ENCODE results near the gene SYT12.
"Not testable (repeated sequence)": the region's sequence is repeated elsewhere in the genome, so short reads cannot be mapped to it uniquely, and the experiment has no call there.

The SYT12 gene

DNA sequence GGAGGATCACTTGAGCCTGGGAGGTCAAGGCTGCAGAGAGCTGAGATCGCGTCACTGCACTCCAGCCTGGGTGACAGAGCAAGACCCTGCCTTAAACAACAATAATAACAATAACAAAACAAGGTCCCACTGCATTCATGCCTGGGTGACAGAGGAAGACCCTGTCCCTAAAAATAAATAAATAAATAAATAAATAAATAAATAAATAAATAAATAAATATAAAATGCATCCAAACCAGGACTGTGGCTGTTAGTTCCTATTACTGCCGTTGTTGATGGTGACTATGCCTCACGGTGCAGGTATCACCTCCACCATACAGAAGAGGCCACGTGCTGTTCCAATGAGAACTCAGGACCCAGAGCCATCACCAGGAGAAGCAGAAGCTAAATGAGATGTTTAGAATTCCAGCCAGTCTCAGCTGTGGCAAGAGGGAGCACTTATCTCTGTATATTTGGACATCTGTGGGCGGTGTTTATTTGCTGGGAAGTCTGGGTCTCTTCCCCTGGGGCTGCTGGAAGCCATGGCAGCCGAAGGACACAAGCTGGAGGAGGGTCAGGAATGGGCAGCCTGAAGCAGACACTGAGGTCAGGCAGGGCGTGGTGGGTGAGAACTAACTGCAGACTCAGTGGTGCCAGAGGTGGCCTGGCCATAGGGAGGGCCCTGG, 26.2 kb upstream of the SYT12 start:
- TF ChIP-seq, protein P1, sequence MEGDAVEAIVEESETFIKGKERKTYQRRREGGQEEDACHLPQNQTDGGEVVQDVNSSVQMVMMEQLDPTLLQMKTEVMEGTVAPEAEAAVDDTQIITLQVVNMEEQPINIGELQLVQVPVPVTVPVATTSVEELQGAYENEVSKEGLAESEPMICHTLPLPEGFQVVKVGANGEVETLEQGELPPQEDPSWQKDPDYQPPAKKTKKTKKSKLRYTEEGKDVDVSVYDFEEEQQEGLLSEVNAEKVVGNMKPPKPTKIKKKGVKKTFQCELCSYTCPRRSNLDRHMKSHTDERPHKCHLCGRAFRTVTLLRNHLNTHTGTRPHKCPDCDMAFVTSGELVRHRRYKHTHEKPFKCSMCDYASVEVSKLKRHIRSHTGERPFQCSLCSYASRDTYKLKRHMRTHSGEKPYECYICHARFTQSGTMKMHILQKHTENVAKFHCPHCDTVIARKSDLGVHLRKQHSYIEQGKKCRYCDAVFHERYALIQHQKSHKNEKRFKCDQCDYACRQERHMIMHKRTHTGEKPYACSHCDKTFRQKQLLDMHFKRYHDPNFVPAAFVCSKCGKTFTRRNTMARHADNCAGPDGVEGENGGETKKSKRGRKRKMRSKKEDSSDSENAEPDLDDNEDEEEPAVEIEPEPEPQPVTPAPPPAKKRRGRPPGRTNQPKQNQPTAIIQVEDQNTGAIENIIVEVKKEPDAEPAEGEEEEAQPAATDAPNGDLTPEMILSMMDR (IDR thresholded peaks at IDR 0.05; ENCODE audit: insufficient read depth, low read depth, low read length, missing control alignments), result no peak
- no peak overlapping the region for H3K4me3 ChIP-seq (ENCODE audit: low read depth, low read length)
- no peak for DNase-seq (ENCODE audit: low read depth)

DNA sequence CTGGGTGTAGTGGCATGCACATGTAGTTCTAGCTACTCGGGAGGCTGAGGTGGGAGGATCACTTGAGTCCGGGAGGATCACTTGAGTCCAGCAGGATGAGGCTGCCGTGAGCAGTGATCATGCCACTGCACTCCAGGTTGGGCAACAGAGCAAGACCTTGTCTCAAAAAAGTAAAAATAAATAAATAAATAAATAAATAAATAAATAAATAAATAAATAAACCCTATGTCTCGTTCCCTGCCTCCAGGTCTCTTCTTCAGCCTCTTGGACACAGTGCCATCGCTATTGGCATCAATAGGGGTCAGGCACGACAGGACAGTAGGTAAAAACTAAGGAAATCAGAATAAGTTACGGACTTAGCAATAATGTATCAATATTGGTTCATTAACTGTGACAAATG, 23.4 kb upstream of the SYT12 start:
- DNase-seq (ENCODE audit: low read depth), result no peak
- H3K4me3 ChIP-seq (ENCODE audit: low read depth, low read length), result no peak overlapping the region
- TF ChIP-seq, protein P1 (IDR thresholded peaks at IDR 0.05; ENCODE audit: insufficient read depth, low read depth, low read length, missing control alignments), result no peak

DNA sequence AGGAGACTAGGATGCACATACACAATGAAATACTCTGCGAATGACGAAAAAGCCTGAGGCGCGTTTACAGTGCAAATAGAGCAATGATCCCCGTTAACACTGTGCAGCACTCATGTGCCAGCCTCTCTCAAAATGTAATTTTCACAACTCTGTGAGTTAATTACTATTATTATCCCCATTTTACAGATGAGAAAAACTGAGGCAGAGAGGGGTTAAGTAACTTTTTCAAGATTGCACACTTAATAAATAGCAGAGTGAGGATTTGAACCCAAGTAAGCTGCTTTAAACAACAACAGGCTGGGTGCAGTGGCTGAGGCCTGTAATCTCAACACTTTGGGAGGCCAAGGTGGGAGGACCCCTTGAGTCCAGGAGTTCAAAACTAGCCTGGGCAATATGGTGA, 21.6 kb upstream of the SYT12 start:
- TF ChIP-seq, protein P1 (IDR thresholded peaks at IDR 0.05; ENCODE audit: insufficient read depth, low read depth, low read length, missing control alignments), result no peak
- no peak overlapping the region for H3K4me3 ChIP-seq (ENCODE audit: low read depth, low read length)
- no peak for DNase-seq (ENCODE audit: low read depth)

DNA sequence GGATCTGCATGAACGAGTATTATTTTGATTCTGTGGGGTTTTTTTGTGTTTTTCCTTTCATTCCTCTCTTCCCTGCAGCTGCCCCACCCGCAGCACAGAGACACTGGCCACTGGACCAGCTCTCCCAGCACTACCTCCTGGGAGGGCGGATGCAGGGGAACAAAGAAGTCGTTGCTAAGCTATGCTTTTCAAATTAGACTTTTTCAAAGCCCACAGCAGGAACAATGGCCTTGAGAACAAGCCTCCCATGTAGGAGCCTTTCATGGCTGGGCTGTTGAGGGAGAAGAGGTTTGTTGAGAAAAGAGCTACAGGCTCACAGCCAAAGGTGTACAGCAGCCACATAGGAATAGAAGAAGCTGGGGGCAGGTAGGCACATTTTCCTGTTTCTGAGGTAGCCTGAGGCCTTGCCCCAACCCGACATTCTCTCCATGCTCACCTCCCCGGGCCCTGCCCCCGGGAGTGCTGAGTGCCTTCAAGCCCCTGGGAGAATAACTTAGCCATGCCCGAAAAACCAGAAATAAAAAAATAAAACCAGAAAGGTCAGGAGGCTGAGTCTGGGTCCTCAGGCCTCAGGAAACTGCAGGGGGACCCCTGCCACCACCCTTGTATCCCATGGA, 20.5 kb upstream of the SYT12 start:
- no peak for DNase-seq (ENCODE audit: low read depth)
- H3K4me3 ChIP-seq (ENCODE audit: low read depth, low read length), result no peak overlapping the region
- TF ChIP-seq, protein P1 (IDR thresholded peaks at IDR 0.05; ENCODE audit: insufficient read depth, low read depth, low read length, missing control alignments), result no peak

DNA sequence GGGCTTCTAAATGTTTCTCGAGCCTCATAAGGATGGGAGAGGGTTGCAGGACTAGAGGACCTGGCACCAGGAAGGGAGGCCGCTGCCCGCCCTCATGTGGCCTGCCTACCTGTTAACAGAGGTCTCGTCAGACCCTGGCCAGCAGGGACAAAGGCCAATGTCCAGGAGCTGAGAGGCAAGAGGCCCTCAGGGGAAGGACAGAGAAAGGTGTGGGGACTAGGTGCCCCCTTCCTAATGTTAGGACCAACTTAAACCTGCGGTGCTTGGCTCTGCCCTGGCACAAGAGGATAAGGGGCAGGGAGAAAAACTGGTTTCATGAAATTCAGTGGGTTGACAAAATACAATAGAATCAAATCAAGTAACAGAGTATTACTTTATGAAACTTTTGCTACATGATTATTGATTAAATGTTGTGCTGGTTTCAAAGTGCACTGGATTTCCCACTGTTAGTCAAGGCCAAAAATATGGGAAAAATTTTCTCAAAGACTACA, 20.0 kb upstream of the SYT12 start:
- H3K4me3 ChIP-seq (ENCODE audit: low read depth, low read length), result no peak overlapping the region
- DNase-seq (ENCODE audit: low read depth), result no peak
- TF ChIP-seq, protein P1 (IDR thresholded peaks at IDR 0.05; ENCODE audit: insufficient read depth, low read depth, low read length, missing control alignments), result no peak

DNA sequence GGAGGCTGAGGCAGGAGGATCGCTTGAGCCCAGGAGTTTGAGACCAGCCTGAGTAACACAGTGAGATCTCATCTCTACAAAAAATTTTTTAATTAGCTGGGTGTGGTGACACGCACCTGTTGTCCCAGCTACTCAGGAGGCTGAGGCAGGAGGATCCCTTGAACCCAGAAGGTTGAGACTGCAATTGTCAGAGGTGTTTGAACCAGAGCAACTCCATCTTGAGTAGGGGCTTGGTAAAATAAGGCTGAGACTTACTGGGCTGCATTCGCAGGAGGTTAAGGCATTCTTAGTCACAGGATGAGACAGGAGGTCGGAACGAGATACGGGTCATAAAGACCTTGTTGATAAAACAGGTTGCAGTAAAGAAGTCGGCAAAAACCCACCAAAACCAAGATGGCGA, 17.7 kb upstream of the SYT12 start:
- DNase-seq (ENCODE audit: low read depth), result not testable (repeated sequence)

DNA sequence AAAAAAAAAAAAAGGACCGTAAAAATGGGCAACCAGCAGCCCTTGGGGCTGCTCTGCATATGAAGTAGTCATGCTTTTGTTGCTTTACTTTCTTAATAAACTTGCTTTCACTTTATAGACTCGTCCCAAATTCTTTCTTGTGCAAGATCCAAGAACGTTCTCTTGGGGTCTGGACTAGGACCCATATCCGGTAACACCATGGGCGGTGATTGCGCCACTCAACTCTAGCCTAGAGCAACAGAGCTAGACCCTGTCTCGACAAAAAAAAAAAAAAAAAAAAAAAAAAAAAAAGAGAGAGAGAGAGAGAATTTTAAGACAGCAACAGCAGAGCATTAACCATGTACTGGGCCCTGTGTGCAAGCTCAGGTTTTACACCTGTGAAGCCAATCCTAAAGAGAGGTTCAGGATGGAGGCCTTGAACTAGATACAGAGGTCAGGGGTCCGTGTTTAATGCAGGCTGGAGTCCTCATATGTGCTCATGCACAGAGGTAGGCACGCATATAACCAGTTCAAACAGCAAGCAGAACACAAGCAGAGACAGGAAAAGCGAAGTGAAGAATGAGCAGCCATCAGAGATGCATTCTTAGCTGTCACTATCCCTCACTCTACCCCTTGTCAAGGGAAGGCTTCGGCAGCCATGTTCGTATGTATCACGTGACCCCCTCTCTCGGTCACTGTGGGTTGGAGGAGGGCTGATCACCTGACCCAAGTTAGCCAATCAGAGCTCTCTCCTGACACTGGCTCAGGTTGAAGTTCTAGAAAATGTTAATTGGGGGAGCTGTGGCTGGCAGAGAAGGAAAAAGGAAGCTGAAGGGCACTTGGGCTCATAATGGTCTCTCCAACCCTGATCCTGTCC, 16.7 kb upstream of the SYT12 start:
- TF ChIP-seq, protein P1 (IDR thresholded peaks at IDR 0.05; ENCODE audit: insufficient read depth, low read depth, low read length, missing control alignments), result no peak
- H3K4me3 ChIP-seq (ENCODE audit: low read depth, low read length), result no peak overlapping the region
- DNase-seq (ENCODE audit: low read depth), result peak; percentile 62

More for the DNA sequence above, 17.7 kb upstream of the SYT12 start:
- H3K4me3 ChIP-seq (ENCODE audit: low read depth, low read length), result not testable (repeated sequence)

Measured in GM12865 (cell line).